Measurements from ENCODE around the gene SH2B2. TPM values are rescaled to one million over a fixed set of nuclear protein-coding genes. Genes with fewer than 3 reads are reported as not detected.

The SH2B2 gene
- total RNA-seq, 1 donor from 2014 or later, result 4.4 TPM

DNA sequence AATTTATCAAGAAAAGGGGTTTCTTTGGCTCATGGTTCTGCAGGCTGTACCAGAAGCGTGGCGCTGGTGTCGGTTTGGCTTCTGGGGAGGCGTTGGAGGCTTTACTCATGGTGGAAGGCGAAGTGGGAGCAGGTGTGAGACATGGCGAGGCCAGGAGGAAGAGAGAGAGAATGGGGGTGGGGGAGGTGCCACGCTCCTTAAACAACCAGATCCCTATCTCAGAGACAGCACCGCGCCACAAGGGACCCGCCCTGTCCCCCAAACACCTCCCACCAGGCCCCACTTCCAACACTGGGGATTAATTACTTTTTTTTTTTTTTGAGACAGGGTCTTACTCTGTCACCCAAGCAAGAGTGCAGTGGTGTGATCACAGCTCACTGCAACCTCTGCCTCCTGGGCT is 18.0 kb upstream of the SH2B2 start:
- no peak for DNase-seq

DNA sequence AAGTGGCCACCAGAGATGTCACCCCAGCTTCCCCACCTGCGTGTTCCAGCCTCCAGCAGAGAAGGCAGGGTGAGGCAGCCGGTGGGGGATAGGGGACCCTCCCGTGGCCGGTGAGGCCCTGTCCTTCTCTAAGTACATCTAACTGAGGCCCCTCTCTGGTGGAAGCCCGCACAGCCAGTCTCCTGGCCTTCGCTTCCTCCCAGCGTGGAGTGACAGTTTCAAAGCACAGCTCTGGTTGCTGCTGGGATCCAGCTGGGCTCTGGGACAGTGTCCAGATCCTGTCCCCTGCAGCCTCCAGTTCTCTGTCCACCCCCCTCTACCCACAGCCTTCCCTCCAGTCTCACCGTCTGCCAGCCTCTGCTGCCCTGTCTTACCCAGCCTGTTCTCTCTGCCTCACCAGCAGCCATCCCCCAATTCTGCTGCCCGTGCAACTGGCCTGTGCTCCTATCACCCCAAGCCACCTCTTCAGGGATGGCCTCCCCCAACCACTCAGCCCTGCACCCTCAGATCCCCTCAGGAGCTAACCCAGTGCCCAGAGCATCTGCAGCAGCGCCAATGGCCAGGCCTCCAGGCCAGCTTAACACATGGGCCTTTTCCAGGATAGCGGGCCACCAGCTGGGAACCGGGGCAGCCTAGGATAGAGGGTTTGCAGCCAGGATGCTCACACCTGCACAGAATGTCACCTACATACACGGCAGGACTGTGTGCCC is 16.3 kb upstream of the SH2B2 start:
- no peak for DNase-seq

DNA sequence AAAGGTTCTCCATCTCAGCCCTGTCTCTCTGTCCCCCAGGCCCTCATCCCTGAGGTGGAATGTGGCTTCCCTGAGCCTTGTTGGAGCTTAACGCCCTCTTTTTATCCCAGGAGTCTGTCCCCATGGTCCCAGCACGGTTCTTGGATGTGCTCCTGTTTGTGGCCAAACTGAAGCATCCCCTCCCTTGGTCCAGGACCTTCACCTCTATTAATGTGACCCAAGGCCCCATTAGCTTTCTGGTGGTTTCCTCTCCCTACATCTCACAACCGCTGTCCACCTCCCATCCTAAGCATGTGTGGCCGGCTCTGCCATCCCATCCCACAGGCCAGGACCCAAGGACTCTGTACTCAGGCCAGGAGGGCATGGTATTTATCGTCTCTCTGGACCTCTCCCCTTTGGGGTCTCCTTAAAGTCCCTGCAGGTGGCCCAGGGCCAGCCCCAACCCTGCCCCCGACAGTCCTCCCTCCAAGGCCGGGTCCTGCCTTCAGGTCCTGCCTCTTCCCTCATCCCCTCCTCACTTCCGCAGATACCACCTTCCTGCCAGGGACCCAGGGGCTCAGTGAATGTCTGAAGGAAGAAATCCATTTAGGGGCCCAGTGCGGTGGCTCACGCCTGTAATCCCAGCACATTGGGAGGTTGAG is 15.4 kb upstream of the SH2B2 start:
- DNase-seq, result no peak

DNA sequence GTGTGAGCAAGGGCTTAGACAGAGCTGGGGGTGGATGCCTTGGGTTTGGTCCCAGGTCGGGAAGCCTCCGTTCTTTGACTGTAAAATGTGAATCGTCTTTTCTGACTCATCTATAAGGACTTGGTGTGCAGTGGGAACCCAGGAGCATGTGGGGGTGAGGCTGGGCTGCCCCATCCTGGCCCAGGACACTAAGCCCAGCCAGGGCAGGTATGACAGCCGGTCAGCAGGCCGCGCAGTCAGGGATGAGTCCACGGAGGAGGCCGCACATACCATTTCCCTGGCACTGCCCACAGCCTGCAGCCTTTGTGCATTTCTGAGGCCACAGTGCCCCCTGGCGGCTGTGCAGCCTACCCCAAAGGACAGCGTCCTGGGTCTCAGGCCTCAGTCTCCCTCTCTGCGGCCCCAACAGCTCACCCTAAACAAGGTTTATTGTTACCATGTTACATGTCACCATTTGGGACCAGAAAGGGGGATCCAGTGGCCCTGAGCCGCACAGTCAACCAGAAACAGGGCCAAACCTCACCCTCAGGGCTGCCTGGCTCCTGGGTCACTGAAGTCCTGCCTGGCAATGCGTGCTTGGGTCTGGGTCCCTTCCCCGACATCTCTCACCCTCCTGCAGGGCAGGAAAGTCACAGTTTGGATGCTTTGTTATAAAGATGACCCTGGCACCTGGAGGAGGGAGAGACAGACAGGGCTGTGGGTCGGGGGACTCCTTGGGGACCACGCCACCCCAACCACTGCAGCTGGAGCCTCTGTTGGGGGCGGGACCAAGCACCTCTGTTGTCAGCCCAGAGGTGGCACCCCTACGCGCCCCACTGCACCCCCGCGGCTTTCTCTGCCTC is 14.4 kb upstream of the SH2B2 start:
- peak; percentile 80 for DNase-seq

DNA sequence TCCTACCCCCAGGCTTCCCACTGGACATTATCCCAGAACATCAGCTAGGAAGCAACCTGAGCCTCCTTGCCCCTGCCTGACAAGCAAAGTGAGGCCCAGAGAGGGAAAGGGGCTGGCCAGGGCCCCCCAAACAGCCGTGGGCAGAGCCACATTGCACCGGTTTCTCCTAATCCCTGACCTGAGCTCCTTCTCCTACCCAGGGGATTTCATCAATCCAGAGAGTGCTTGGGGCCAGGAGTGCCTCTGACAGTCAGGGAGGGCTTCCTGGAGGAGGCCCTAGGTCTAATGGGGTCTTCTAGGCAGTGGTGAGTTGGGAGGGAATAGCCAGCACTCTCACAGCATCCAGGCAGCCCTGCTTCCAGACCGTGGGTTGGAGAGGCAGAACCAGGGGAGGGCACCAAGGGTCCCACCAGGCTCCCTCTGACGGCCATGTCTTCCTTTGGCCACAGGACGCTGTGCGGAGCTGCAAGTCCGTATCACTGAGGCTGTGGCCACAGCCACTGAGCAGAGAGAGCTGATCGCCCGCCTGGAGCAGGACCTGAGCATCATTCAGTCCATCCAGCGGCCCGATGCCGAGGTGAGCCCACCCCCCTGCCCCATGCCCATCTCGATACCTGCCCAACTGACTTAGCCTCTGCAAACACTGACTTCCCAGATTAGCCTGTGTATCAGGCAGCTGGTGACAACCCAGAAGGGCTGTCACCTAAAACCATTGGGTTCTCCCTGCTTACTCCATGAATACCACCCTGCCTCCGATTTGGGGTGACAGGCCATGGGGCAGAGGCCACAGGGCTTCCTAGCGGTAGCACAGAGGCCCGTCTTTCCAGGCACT is 13.5 kb upstream of the SH2B2 start:
- no peak for DNase-seq

DNA sequence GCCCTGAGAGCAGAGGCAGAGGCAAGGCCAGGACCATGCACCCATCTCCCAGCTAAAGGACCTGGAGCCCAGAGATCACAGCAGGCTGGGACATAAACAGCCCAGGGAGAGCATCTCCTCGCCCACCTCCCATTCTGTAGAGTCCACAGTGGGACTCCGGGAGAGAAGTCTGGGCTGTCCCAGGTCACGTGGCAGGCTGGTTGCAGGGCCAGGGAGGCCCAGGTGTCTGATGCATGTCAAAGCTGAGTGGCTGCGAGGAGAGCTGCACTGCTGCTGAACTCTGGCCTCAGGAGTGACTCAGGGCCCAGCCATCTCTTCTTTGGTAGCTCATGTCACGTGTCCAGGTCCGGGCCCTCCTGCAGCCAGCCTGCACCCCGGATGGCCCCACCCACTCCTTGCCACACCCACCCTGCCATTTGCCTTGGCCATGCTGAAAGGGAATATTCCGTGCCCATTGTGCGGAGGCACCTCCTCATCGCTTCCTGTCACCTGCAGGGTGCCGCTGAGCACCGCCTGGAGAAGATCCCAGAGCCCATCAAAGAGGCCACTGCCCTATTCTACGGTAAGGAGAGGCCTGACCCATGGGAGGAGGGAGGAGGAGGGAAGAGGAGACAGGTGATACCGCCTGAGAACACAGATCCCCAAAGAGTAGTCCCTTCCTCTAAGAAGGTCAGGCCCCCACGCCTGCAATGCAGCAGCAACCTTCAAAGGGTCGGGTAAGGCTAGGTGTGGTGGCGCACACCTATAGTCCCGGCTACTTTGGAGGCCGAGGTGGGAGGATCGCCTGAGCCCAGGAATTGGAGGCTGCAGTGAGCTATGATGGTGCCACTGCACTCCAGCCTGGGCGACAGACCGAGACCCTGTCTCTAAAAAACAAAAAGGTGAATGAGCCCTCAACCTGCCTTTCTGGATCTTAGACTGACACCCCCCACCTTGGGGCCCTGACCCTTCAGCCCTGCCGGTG is 12.6 kb upstream of the SH2B2 start:
- DNase-seq, result no peak

DNA sequence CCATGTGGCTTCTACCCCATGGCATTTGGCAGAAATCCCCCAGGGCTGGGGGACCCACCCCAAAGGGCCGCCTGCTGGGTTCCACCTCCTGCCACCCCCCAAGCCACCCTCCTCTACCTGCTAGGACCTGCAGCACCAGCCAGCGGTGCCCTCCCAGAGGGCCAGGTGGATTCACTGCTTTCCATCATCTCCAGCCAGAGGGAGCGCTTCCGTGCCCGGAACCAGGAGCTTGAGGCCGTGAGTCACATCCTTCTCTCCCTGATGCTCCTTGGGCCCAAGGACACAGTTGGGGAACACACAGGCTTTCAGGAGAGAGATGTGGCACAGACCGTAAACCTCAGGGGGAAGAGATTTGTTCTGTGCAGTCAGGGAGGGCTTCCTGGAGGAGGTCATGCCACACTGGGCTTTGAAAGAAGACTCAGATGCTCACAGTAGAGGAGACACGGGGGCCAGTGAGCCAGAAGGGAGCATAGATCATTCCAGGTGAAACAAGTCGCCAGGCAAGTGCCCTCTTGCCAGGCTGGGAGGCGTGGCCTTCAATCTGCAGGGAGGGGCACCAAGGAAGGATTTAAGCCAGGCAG is 11.5 kb upstream of the SH2B2 start:
- DNase-seq, result no peak

DNA sequence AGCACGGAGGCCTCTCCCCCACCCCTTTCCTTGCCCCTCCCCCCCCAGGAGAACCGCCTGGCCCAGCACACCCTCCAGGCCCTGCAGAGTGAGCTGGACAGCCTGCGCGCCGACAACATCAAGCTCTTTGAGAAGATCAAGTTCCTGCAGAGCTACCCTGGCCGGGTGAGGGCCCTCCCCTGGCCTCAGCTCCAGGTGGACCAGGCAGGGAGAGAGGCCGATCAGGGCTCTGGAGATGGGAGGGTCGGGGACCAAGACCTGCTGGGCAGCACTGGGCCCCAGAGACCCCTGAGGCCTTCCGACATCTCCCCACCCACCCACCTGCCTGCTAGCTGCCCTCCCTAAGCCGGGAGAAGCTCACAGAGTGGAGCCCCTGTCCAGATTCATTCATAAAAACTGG is 8.8 kb upstream of the SH2B2 start:
- DNase-seq, result no peak

DNA sequence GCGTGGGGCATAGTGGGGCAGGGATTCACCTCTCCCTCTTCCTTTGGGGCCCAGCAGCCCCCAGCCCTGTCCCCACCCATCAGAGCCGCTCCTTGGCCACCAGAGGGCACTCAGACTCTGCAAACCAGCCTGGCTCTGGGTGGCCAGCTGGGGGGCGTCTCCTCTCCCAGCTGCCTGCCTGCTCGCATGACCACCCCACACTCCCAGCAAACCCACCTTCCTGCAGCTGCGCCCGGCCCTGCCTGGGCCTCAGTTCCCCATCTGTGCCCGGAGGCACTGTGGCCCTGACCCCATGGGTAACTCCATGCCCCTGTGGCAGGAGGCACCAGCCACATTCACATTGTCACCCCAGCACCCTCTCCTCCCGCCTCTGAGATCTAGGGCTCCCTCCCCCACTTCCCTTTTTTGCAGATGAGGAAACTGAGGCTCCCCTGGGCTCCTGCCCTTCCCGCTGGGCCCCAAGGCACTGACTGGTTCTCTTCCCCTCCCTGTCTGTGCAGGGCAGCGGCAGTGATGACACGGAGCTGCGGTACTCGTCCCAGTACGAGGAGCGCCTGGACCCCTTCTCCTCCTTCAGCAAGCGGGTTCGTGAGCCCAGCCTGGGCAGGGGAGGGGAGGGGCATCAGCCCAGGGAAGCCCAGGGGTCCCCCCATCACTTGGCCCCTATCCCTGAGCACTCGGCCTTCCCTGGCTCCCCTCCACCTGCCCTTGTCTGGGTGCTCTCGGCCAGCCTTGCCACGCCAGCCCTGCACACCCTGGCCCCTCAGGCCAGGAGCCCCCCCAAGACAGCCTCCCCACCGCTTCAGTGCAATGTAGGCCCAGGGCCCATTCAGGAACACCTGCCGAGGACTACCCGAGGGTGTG is 6.9 kb upstream of the SH2B2 start:
- peak; percentile 75 for DNase-seq

DNA sequence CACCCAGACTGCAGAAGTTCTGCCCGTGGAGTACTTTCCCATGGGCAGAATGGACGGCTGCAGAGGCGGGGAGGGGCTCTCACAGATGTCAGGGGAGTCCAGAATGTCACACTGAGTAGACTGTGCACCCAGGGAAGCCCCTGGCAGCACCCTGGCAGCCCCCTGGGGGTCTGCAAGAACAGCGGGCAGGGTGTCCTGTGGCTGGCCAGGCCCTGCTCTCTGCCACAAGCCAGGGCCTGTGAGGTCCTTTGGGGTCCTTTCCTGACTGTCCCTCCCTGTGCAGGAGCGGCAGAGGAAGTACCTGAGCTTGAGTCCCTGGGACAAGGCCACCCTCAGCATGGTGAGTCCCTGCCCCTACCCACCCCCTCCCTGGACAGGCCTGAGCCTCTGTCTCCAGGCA is 6.1 kb upstream of the SH2B2 start:
- DNase-seq, result no peak

DNA sequence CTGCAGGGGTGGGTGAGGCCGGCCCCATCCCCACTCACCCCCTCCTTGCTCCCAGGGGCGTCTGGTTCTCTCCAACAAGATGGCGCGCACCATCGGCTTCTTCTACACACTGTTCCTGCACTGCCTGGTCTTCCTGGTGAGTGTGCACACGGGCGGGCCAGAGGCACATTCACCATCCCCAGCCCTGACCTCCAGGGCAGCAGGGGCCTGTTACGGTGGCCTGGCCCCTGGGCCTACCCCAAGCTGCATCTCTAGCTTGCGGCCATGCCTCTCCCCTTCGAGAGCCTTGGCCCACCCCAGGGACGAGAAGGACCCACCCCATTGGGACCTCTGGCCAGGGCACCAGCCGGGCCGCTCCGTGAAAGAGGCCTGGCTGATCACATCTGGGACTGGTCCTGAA is 4.9 kb upstream of the SH2B2 start:
- no peak for DNase-seq

DNA sequence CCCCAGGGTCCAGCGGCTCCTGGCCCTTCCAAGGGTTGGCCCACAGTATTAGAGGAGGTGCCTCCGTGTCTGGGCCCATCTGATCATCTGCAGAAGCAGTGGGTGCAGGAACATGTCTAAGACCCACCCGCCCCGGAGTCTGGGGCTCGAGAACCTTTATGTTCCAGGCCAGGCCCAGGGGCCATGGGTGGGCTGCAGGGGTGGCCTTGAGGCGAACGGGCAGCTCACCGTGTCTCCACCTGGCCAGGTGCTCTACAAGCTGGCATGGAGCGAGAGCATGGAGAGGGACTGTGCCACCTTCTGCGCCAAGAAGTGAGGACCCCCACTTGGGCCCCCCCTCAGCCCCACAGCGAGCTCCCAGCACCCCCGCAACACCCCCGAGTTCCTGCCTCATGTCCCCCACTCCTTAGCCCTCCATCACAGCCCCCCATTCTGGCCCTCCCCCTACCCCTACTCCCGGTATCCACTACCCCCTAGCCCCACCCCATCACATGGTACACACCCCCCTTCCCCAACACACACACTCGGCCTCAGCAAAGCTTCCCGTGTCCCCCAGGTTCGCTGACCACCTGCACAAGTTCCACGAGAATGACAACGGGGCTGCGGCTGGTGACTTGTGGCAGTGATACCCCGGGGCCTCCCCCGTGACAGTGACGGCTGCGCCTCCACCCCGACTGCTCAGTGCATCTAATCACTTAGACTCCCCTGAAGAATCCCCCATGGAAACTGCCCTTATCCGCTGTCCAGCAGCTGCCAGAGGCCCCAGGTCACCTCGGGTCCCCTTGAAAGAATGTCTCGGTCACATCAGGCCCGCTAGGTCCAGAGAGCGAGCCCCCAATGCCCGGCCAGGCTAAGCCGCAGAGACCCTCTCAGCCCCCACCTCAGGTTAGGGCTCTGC is 4.0 kb upstream of the SH2B2 start:
- no peak for DNase-seq

DNA sequence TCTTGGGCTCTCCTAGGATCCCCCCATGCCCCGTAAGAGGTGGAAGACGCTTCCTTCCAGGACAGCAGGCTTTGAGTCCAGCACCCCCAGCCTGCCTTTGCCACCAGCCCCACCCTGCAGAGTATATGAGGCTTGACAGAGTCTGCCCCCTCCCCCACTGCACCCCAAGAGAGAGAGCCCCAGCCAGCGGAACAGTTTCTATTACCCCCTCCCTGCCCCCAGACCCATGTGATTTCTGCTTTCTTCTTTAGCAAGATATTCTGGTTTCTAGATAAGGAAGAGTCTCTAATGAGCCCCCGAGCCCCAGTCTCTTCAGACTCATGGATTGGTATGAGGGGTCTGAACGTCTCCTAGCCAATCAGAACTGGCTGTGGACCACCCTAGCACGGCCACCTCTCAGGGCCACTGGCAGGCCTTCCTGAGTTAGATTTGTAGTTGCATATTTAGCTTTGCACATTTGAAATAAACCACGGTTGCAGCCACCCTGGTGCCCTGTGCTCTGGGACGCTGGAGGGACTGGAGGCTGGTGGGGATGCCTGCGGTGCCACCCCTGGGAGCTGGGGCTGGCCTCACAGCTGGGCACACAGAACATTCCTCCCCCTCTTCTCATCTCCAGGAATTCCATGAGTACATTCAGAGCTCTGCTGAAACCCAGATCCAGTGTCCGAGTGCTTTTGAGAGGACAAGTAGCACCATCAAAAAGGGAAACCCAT is 3.0 kb upstream of the SH2B2 start:
- DNase-seq, result no peak

DNA sequence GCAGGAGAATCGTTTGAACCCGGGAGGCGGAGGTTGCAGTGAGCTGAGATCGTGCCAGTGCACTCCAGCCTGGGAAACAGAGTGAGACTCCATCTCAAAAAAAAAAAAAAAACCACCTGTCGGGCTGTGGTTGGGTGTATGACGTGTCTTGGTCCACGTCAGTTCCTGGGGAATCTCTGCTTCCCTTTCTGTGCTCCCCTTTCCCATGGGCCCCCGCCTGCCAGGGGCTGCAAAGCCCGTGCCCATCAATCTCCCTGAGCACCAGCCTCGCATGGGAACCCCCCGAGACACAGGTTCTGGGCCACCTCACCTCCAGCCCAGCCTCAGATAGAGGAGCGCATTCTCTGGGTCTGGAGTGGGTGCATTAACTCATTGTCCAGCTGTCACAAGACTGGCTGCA is 2.3 kb upstream of the SH2B2 start:
- DNase-seq, result no peak

DNA sequence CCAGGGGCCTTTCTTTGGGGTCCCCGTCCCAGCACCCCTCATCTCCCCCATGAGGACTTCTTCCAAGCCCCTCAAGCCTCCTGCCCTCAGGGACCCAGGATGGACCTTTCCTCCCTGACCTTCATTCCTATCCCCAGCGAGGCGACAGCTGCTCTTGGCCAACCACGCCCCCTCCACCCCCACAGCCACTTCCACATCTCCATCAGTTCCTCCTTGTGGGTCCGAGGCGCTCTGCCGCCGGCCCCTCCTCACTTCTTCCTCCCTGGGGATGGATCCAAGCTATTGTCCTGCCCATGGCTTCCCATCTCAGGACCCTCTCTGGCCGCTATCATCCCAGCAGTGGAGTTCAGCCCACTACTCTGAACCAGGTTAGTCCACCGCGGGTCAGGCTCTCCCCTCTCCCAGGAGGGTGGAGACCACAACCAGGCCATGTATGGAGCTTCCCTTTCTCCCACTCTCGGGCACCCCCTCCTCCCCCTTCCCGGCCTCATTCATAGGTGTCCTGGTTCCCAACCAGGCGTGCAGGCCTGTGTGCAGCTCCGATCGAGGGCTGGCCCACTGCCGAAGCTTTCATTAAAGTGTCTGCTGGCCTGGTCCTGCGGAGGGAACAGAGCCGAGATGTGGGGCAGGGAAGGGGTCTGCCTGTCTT is 1.7 kb upstream of the SH2B2 start:
- DNase-seq, result no peak

DNA sequence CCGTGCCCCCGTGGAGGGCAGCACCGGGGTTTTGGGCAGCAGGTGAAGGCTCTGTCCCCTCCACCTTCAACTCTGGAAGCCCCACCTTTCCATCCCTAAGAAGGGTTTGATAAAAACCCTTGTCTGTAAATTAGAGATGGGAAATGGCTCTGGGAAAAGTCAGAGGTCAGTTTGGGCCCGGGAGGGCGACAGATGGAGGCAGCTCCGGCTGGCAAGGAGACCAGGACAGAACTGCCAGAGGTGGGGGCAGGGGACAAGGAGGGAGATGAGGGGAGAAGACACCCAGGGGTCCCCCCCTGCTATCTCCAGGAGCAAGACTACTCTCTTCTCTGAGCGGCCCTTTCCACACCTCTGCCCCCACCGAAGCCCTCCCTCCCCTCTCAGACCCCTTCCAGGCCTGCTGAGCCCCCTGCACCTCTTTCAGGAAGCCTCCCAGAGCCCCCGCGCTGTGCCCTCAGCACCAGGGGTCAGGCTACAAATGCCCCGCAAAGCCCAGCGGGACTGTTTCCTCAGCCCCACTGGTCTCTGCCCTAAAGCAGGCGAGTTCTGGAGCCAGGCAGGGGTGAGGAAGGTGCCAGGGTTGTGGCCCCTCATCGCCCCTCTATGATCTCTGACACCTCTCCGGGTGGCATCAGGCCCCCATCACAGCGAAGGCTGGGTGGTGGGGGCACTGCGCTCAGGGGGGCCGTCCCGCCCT is 980 bp upstream of the SH2B2 start:
- no peak for DNase-seq

All from dermis blood vessel endothelial cell (primary cell).